Left ventricle myocardium superior (tissue), 1 donor: ENCODE measurements around the gene VPS39. TPM values are rescaled to one million over a fixed set of nuclear protein-coding genes. Genes with fewer than 3 reads are reported as not detected.

Experiments
- ATAC-seq: fragments of 200-7000 bp; cut with Tn5 transposase; one replicate; pipeline ENCODE4 v1.9.1; 2020; ENCODE audit warnings: mild to moderate bottlenecking, moderate library complexity
- DNase-seq: peaks from one replicate; pipeline ENCODE4 v3.0.0-alpha.2; 2020
- intact Hi-C: fragments of 100-400 bp; cut with micrococcal nuclease; formaldehyde crosslinking; loops from one replicate; pipeline ENCODE4 v1.11.0; 2022
- total RNA-seq: library from RNA; stranded (reverse); fragmentation: NEBNext Ultra II Directional; extraction: Animal tissue kit (Norgen Biotek cat#: 25700); gene quantifications from one replicate; pipeline ENCODE4 v1.2.1, GENCODE V29; 2021
- donor health status: DM: no; HTN: yes; CAD: no; lungs with severe emphysema.

Gene VPS39
- total RNA-seq, 1 donor from 2014 or later: 45.3 TPM

DNA sequence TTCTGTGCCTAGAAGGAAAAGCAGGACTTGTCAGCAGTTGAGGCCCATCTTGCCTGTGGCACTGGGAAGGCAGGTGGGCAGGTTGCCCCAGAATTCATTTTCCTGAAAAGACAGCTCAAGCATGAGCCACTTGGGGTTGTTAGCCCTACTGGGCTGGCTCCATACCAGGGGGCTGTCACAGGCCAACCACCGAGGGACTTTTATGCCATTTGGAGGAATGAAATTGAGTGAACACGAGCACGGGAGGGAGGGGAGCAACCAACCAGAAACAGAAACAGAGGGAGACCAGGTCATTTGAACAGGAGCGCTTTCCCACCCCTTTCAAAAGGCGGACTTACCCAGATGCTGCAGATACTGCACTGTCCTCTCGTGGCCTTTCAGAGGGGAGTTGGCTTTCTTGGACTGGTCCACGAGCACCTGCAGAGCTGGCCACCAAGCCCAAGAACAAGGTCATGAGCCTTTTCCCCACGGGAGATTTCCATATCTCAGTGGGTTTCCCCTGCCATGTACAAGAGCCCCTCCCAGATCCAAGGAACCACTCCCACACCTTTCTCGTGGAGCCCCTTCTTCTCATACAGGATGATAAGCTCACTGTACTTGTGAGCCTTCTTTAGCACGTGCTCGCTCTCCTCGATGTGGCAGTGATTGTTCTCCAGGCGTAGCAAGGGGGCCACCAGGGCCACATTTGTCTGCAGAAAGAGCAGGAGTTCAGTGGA, 41.7 kb downstream of the VPS39 start:
- no peak for ATAC-seq
- intact Hi-C loops: no loop called here
- no peak for DNase-seq

DNA sequence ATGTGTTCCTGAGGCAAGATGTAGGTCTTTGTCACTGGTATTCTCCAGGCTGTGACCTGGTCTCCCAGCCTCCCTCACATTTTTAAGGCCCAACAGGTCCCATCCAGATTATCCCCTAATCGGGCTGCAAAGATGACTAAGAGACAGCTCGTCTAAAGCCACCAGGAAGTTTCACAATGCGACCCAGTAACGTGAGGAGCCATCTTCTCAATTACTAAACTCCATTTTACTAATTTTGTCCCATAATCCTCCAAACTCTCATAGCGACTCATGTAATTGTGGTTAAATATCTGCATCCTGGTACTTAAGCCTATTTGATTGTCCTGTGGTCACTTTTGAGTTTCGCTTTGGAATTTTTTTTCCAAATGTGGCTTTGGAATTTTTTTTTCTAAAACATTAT, 43.0 kb downstream of the VPS39 start:
- DNase-seq (no peak), ATAC-seq (no peak)
- intact Hi-C loops: no loop called here

- DNase-seq (no peak), ATAC-seq (no peak)
- intact Hi-C loops: no loop called here
These were observed 44.1 kb downstream of the VPS39 start for GRCh38 chr15:42163947-42164550.

- no peak for ATAC-seq
- no peak for DNase-seq
- intact Hi-C loops: no loop called here
These were observed 44.8 kb downstream of the VPS39 start for GRCh38 chr15:42163291-42163690.

DNA sequence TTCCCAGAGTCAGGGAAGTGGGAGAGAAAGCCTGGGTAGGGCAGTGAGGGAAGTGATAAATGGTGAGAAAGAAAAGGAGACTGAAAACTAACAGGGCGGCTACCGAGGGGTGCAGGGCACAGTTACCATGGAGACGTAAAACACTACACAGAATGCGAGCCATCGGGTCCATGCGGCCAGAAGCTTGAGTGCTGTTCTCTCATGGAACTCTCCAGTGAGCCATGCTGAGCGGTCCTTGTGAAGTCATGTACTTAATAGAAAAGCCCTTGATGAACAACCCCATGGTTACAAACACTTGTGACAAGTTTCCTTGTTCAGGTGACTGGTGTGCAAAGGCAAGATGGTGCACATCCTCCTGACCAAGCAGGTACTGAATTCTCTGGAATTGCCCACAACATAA, 48.0 kb downstream of the VPS39 start:
- intact Hi-C loops: no loop called here
- no peak for ATAC-seq
- DNase-seq: no peak

GRCh38 chr15:42159381-42160015, 48.6 kb downstream of the VPS39 start:
- intact Hi-C loops: no loop called here
- peak; percentile 88 for ATAC-seq
- peak; percentile 89 for DNase-seq

DNA sequence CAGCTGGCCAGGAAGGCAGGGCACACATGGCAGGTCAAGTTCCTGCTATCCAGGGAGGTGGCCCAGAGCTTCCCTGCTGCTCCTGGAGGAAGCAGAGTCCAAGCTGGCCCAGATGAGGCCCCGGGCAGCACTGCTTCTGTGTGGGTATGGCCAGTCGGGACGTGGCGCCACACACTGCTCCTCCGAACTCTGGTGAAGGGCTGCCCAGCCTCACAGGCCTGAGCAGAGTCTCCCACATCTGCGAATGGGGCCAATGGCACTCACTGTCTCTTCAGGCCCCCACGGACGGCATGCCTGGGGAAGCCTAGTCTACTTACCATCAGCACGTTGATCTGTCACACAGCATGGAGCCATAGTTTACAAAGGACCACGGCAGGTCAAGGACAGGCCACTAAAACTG, 49.2 kb downstream of the VPS39 start:
- intact Hi-C loops: no loop called here
- DNase-seq (no peak), ATAC-seq (peak; percentile 4)

DNA sequence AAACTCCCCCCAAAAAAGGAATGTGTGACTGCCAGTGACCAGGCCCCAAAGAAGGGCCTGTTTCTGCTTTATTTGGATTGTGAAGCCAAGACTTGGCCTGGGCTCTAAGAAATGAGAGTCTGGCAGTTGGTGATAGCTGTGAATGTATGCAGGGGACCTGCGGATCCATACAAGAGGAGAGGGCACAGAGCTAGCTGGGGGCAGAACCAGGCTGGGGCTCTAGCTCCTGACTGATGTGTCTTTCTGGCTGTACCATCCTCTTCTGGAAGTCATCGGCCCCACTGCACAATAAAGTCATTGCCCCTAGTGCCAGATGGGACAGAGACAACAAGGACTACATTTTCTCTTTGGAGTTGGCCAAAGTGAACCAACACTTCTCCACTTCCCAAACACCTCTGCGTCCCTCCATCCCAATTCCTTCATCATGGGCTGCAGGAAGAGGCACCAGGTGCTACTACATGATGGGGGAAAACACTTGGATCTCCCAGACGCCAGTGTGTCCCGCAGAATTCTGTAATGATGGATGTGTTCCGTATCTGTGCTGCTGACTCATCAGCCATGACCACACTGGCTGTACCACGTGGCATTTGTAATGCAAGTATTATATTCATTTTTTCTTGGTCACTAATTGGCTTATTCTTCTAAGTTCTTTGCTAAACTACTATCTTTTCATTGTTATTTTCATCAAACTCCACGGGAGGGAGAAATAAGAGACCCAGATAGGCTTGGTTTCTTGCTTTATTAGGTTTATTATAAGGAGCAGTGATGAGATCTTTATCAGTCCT, 49.9 kb downstream of the VPS39 start:
- DNase-seq: no peak
- ATAC-seq: no peak

GRCh38 chr15:42157381-42157780, 50.7 kb downstream of the VPS39 start:
- no peak for DNase-seq
- ATAC-seq: no peak
- intact Hi-C loops: no loop called here

More for the DNA sequence above, 49.9 kb downstream of the VPS39 start:
- intact Hi-C loops: no loop called here

DNA sequence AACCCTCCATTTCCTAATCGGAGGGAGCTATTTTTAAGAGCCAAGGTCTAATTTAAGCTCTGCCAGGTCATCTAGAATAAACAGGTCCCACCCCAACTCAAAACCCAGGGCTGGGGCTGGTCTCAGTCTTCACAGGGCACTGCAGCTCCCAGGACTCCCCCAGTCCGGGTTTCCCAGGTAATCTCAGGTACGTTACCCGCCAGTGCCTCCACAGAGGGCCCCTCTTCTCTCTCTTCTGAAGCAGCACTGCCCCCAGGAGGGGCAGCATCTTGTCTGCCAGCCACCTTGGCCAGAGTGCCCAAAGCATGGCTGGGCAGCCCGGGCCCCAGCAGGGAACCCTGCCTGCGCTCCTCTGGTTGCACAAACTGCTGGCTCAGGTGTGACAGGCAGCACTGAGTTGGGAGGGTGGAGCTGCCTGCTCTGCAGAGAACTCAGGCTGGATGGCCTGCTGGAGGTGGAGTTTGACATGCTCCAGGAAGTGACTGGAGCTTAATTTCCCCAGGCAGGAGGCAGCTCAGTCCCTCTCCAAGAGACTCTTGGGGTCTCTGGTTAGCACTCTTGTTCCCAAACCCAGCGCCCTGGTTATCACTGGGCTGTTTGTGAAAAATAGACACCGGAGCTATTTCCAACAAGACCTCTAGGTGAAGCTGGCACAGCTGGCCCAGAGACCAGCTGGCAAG, 51.7 kb downstream of the VPS39 start, which contains the start of gene PLA2G4F:
Gene PLA2G4F (minus strand): TSS at position 394 of the 680 bp plus-strand sequence. CDS start 87 bp downstream, at position 307.
- peak; percentile 36 for ATAC-seq
- DNase-seq: peak; percentile 51
- intact Hi-C loops: no loop called here

DNA sequence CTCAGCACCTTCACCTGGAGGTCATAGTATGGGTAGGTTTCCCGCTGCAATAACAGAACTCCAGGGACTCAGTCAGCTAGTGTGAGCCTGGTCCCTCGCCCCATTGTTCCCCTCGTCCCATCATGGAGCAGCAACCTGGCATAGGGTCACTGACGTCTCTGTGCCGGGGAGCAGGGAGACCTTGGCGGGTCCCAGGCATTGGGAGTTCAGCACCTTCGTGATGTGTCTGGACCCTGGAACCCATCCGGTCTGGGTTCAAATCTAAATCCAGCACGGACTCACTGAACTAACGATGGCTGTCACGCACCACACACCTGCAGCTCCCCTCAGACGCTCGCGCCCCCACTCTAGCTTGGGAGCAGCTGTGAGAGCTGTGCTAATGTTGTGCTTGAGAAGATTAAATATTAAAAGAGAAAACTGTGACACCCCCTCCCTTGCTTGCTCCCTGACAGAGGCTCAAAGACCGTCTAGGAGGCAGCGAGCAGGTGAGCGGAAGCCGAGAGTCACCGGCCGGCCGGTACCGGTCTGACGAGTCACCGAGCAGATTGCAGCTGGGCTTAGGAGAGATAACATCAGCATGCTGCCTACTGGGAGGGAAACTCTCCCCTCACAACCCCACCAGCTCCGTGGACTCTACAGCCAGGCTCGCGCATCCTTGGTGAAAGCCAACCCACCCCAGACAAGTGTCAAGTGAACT, 52.4 kb downstream of the VPS39 start:
- ATAC-seq (no peak), DNase-seq (no peak)
- intact Hi-C loops: no loop called here

DNA sequence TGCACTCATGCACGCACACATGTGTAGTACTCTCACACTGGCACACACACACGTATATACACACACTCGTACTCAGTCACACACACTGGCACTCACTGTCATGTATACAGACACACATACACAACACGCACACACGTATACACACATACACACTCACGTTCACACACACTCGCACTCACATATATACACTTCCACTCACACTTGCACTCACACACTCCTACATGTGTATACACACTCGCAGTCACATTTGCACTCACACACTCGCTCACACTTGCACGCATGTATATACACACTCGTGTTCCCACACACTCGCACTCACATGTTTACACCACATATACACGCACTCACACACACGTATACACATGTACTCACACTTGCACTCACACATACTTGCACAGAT, 53.1 kb downstream of the VPS39 start:
- ATAC-seq (no peak), DNase-seq (no peak)
- intact Hi-C loops: no loop called here

DNA sequence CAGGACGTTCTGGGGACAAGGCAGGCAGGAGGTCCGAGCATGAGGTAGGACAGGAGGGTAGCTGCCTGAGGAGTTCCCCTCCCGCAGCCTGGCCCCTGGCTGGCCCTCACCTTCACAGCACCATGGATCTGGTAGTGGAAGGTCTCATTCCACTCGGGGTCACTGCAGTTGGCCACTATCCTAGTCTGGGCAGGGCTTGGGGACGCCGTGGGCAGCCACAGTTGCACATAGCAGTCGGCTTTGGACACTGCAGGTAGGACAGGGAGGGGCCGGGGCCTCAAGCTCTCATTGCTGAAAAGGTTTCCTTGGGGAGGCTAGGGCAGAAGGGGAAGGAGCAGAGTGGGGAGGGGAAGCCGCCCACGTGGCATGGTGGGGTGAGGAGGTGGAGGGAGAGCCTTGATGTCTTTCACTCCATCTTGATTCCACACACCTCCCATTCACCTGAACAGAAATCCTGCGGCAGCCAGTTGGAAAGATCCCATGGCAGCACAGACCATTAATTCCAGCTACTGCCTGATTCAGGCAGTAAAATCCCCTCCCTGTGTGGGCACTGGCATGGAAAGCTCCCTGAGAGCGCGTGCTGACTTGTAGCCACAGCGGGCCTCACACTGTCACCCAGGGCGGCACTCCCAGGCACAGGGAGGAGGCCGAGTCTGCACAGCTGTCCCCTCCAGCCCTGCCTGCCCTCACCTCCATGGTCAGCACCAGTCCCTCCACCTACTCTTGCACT, 53.7 kb downstream of the VPS39 start:
- ATAC-seq (no peak), DNase-seq (no peak)
- intact Hi-C loops: no loop called here

DNA sequence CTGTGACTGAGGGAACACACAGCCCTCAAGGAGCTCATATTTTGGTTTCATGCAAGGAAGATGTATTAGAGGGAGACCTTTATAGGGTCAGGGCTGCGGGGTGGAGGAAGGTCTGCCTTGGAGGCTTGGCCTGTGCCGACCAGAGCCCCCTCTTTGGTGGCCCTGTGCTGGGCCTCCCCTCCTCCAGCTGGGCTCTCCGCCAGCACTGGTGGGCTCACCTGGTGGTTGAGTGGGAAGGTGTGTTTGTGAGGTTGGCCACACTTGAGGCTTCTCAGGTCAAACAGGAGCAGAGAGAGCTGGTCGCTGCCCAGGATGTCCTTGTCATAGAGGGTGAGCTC, 54.3 kb downstream of the VPS39 start:
- ATAC-seq (no peak), DNase-seq (no peak)
- intact Hi-C loops: no loop called here

DNA sequence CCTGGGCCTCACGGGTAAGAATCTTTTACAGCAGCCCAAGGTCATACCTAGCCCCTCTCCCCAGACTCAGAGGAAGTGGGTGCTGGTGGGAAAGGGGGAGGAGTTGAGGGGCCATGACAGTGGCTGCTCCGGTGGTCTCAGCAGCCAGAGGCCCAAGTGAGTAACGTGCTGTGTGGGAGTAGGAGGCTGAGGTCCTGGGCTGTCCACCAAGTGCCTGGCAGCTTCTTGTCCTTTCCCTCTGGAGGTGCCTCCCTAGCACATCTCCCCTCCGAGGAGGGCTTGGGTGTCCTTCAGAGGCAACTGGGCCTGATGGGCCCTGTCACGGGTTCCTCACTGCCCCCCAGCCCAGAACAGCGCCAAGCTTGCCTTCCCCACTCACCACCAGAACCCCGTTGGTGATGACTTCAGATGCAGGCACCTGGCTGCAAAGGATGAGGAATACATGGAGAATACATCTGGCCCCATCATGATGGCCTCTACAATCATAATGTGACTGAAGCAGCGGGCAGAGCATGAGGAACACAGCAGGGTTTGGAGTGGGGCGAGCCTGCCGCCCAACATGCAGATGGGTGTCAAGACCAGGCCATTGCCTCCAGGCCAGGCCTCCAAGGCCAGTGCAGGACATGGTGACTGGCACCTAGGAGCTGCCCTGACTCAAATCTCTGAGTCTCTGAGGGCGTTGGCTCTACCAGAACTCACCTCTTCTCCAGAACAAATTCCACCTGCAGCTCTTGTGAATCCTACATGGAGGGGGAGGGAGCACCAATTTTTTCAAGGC, 55.0 kb downstream of the VPS39 start:
- DNase-seq: no peak
- intact Hi-C loops: no loop called here
- ATAC-seq: no peak

DNA sequence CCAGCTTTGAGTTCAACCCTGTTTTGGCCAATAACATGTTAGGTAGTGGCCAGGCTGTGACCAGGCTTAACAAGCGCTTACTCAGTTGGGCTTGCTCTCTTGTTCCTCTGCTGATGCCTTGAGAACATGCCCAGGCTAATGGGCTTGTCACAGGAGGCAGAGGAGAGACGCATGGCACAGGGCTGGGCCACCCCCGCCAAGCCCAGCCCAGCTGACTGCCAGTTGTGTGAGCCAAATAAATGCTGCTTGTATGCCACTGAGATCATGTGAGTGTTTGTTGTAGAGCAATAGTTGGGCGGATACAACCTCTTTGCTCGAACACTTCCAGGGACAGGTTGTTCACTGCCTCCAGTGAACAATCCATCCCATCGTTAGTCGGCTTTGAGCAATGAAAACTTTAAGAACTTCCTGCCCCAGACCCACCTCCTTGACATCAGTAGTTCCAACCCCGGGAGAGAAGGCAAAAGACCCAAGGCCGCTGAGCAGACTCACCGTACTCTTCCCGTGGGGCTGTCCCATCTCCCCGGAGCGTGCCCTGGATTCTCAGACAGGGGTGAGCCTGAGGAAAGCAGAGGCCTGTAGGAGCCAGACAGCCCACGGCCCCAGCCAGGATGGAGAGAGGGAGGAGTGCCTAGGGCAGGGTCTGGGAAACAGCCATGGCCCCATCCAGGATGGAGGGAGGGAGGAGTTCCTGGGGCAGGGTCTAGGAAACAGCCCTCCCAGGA, 55.7 kb downstream of the VPS39 start:
- DNase-seq (peak; percentile 74), ATAC-seq (peak; percentile 82)
- intact Hi-C loops: no loop called here

DNA sequence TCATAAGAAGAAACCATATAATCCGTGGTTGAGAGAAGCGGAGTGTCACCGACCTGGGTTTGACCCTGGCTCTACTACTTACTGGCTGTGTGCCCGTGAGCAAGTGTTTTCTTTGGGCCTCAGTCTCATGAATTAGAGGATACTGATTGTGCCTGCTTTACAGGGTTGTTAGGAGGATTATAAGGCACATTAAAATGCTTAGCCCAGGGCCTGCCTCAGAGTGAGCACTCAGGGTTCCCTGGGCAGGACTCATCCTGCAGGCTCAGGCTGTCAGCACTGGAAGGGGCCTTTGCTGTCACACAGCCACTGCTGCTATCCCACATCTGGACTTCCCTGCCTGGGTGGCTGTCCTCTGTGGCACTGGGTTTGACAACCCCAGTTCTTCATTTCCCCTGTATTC, 56.4 kb downstream of the VPS39 start:
- intact Hi-C loops: no loop called here
- ATAC-seq: peak; percentile 1
- DNase-seq: no peak
